HCT116 (cell line): ENCODE results near the gene TNRC18. TPM values are rescaled to one million over a fixed set of nuclear protein-coding genes. Genes with fewer than 3 reads are reported as not detected.

Experiments
- ATAC-seq: fragments of 200-7000 bp; cut with Tn5 transposase; 2 replicates; pipeline ENCODE4 v1.9.1; 2020; ENCODE audit warnings: mild to moderate bottlenecking, moderate library complexity
- BruUV-seq: library from RNA; stranded (reverse); fragments of 400-500 nt; replicated peaks from 2 replicates; lab custom pipeline; 2021; lab: Mats Ljungman, UMichigan
- CTCF ChIA-PET: fragments of 300-600 bp; sonication (Branson Sonifier 250); formaldehyde crosslinking; loops from one replicate; lab custom pipeline; 2021; ENCODE audit warnings: antibody characterized with exemption; lab: Charles Lee
- POLR2A ChIA-PET: fragments of 300-600, 350-600 bp; sonication (Branson Sonifier 250); formaldehyde crosslinking; loops from one replicate; lab custom pipeline; 2021; ENCODE audit warnings: antibody characterized with exemption; lab: Charles Lee
- RAD21 ChIA-PET, 2 experiments: fragments of 300-600 bp; sonication (Branson Sonifier 250); formaldehyde crosslinking; loops; one replicate each; lab custom pipeline; 2023; ENCODE audit warnings: low total read pairs in 2 of 2; ENCODE audit not compliant: uncharacterized antibody in 2 of 2, unreplicated experiment in 2 of 2, low non-redundant PET in 1 of 2; lab: Charles Lee
- DNase-seq: peaks from one replicate; pipeline ENCODE4 v3.0.0-alpha.2; 2010; ENCODE audit warnings: low read depth, low spot score
- H2AFZ ChIP-seq: fragments of 200-600 bp; shearing (Covaris generic), sonication (generic); 2 replicates; pipeline ENCODE4 v1.6.1; 2017; ENCODE audit warnings: low read depth, mixed run types, mixed read lengths, antibody characterized with exemption, low read length; ENCODE audit not compliant: poor library complexity, severe bottlenecking
- H3K27ac ChIP-seq: 2 replicates; pipeline ENCODE4 v1.5.1; 2012; ENCODE audit warnings: low read depth, low read length
- H3K27me3 ChIP-seq: fragments of 200-600 bp; sonication (generic); 2 replicates; pipeline ENCODE4 v1.6.1; 2016; ENCODE audit warnings: mixed run types, low read length, mixed read lengths; ENCODE audit not compliant: insufficient read depth
- H3K36me3 ChIP-seq, 2 experiments: fragments of 200-500 bp in 1 of 2; fragments of 200-600 bp in 1 of 2; sonication (Bioruptor generic) in 1 of 2; sonication (generic) in 1 of 2; 2 replicates each; pipeline versions ENCODE4 v1.5.1 to v1.6.1; 2014 to 2016; ENCODE audit warnings: low read length in 2 of 2, inconsistent platforms in 1 of 2, mixed read lengths in 1 of 2, mixed run types in 1 of 2; ENCODE audit not compliant: insufficient read depth in 2 of 2, control insufficient read depth in 1 of 2
- H3K4me1 ChIP-seq, 2 experiments: fragments of 200-600 bp in 1 of 2; sonication (generic) in 1 of 2; 2 replicates each; pipeline versions ENCODE4 v1.5.1 to v1.6.1; 2012 to 2017; ENCODE audit warnings: low read length in 2 of 2, inconsistent platforms in 1 of 2, mild to moderate bottlenecking in 1 of 2, mixed read lengths in 1 of 2, mixed run types in 1 of 2, moderate library complexity in 1 of 2; ENCODE audit not compliant: insufficient read depth in 2 of 2, control insufficient read depth in 1 of 2
- H3K4me2 ChIP-seq: fragments of 200-600 bp; sonication (generic); 2 replicates; pipeline ENCODE4 v1.6.1; 2017; ENCODE audit warnings: mixed run types, low read length, mixed read lengths
- H3K4me3 ChIP-seq, 2 experiments: fragments of 200-600 bp in 1 of 2; sonication (generic) in 1 of 2; replicated peaks in 1 of 2; 2 replicates each; pipeline ENCODE4 v1.5.1; 2011 to 2016; ENCODE audit warnings: low read length in 2 of 2, control low read depth in 1 of 2, low read depth in 1 of 2, mild to moderate bottlenecking in 1 of 2, mixed read lengths in 1 of 2, mixed run types in 1 of 2
- H3K79me2 ChIP-seq: fragments of 200-600 bp; sonication (generic); 2 replicates; pipeline ENCODE4 v1.6.1; 2017; ENCODE audit warnings: mild to moderate bottlenecking, mixed run types, low read length, moderate library complexity, mixed read lengths; ENCODE audit not compliant: insufficient read depth
- H3K9ac ChIP-seq: fragments of 200-600 bp; sonication (generic); 2 replicates; pipeline ENCODE4 v1.6.1; 2016; ENCODE audit warnings: low read length, mixed read lengths
- H3K9me2 ChIP-seq: fragments of 200-600 bp; sonication (generic), shearing (Covaris generic); 2 replicates; pipeline ENCODE4 v1.6.1; 2017; ENCODE audit warnings: mixed run types, mild to moderate bottlenecking, moderate library complexity; ENCODE audit not compliant: insufficient read depth
- H3K9me3 ChIP-seq, 2 experiments: fragments of 200-500 bp in 1 of 2; fragments of 200-600 bp in 1 of 2; sonication (Bioruptor generic) in 1 of 2; sonication (generic) in 1 of 2; 2 replicates each; pipeline ENCODE4 v1.6.1; 2014 to 2017; ENCODE audit warnings: low read length in 2 of 2, mixed read lengths in 2 of 2, inconsistent platforms in 1 of 2, low read depth in 1 of 2, mild to moderate bottlenecking in 1 of 2, mixed run types in 1 of 2, moderate library complexity in 1 of 2; ENCODE audit not compliant: control insufficient read depth in 1 of 2, insufficient read depth in 1 of 2
- H4K20me1 ChIP-seq: fragments of 200-600 bp; sonication (generic), shearing (Covaris generic); 2 replicates; pipeline ENCODE4 v1.6.1; 2017; ENCODE audit warnings: mixed run types, mild to moderate bottlenecking, moderate library complexity; ENCODE audit not compliant: insufficient read depth
- CBX3 ChIP-seq: IDR thresholded peaks from 2 replicates; pipeline ENCODE4 v1.6.1; 2012; ENCODE audit warnings: low read depth
- EGR1 ChIP-seq: IDR thresholded peaks from 2 replicates; pipeline ENCODE4 v1.6.1; 2012; ENCODE audit warnings: low read depth
- EZH2 ChIP-seq: fragments of 200-600 bp; sonication (generic); IDR thresholded peaks from 2 replicates; pipeline ENCODE4 v1.6.1; 2017; ENCODE audit warnings: antibody characterized with exemption, mixed run types
- EZH2phosphoT487 ChIP-seq: fragments of 200-600 bp; IDR thresholded peaks from 2 replicates; pipeline ENCODE4 v1.6.1; 2018; ENCODE audit warnings: antibody characterized with exemption, borderline replicate concordance
- FOSL1 ChIP-seq: IDR thresholded peaks from 2 replicates; pipeline ENCODE4 v1.6.1; 2012; ENCODE audit warnings: low read depth
- JUND ChIP-seq: IDR thresholded peaks from 2 replicates; pipeline ENCODE4 v1.6.1; 2012
- POLR2AphosphoS5 ChIP-seq: IDR thresholded peaks from 2 replicates; pipeline ENCODE4 v1.6.1; 2011; ENCODE audit warnings: mild to moderate bottlenecking, low read depth, low read length, moderate library complexity
- RAD21 ChIP-seq: IDR thresholded peaks from 2 replicates; pipeline ENCODE4 v1.6.1; 2012; ENCODE audit warnings: low read depth, mild to moderate bottlenecking
- SRF ChIP-seq: IDR thresholded peaks from 2 replicates; pipeline ENCODE4 v1.6.1; 2012; ENCODE audit warnings: low read depth
- TCF7L2 ChIP-seq: IDR thresholded peaks from 2 replicates; pipeline ENCODE4 v1.7.0; 2011; ENCODE audit warnings: borderline replicate concordance, inconsistent platforms; ENCODE audit not compliant: insufficient read depth, insufficient read length; ENCODE audit errors: extremely low read depth
- YY1 ChIP-seq: IDR thresholded peaks from 2 replicates; pipeline ENCODE4 v1.6.1; 2011; ENCODE audit warnings: low read length, low read depth, moderate library complexity, mild to moderate bottlenecking; ENCODE audit not compliant: insufficient replicate concordance; ENCODE audit errors: extremely low read depth
- ZFX ChIP-seq: fragments of 450-650 bp; IDR thresholded peaks from 2 replicates; pipeline ENCODE4 v1.6.1; 2017
- ZNF274 ChIP-seq: fragments of 200-500 bp; sonication (Bioruptor generic); IDR thresholded peaks from 2 replicates; pipeline ENCODE4 v1.6.1; 2014; ENCODE audit warnings: mild to moderate bottlenecking, low read depth, low read length, inconsistent platforms
- intact Hi-C: fragments of 100-400 bp; cut with micrococcal nuclease; formaldehyde crosslinking; loops from 2 replicates; pipeline ENCODE4 v1.10.0; 2022
- total RNA-seq: library from RNA; stranded (reverse); gene quantifications from one replicate; pipeline ENCODE4 v1.2.1, GENCODE V29; 2021; ENCODE audit not compliant: unreplicated experiment
- TF ChIP-seq, protein P1 (sequence below), 3 experiments: fragments of 200-600 bp in 1 of 3; sonication (generic) in 1 of 3; IDR thresholded peaks in 2 of 3; conservative IDR thresholded peaks in 1 of 3; 2 replicates each; pipeline ENCODE4 v1.5.1; 2012 to 2017; ENCODE audit warnings: low read depth in 2 of 3, low read length in 2 of 3, antibody characterized with exemption in 1 of 3, borderline replicate concordance in 1 of 3, control low read depth in 1 of 3, mild to moderate bottlenecking in 1 of 3, mixed read lengths in 1 of 3, mixed run types in 1 of 3, moderate library complexity in 1 of 3; ENCODE audit not compliant: insufficient read depth in 1 of 3
- TF ChIP-seq, protein P2 (sequence below): IDR thresholded peaks from 2 replicates; pipeline ENCODE4 v1.6.1; 2012; ENCODE audit warnings: low read depth
- TF ChIP-seq, protein P3 (sequence below): IDR thresholded peaks from 2 replicates; pipeline ENCODE4 v1.6.1; 2012
- TF ChIP-seq, protein P4 (sequence below): IDR thresholded peaks from 2 replicates; pipeline ENCODE4 v1.6.1; 2012
- TF ChIP-seq, protein P5 (sequence below): IDR thresholded peaks from 2 replicates; pipeline ENCODE4 v1.6.1; 2011; ENCODE audit warnings: mild to moderate bottlenecking, low read length, moderate library complexity; ENCODE audit not compliant: insufficient replicate concordance; ENCODE audit errors: extremely low read depth

Gene TNRC18
- total RNA-seq, 1 experiment from 2014 or later: 101 TPM

DNA sequence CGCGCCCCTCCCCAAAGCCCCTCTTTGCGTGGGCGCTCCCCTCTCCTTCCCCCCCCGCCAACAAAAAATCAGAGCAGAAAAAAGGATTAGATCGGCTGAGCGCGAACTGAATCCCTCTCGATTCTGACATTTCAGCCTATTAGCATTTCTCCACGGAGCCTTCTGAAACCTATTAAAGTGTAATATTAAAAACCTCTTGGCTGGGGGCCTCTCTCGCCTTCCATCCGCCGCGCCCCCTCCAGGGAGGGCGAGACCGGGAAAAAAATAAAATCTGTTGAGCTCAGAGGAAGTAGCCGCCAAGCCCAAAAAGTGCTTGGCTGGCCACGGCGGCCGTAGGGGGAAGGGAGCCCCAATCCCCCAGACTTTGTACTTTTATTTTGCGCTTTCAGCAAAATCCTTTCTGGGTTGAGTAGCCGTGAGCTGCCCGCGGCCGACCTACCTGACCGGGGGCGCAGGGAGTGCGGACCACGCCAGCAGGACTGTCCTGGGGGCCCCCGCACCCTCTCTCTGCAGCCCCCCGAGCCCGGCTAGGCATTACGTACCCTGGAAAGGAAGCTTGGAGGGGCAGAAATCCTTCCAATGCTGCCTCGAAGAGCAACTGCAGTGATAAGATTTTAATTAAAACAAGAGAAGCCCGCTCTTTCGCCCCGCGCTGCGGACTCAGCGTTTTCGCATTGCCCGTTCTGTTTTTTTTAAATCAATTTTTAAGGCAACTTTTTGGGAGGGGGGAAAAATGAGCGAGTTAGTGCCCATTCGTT lies 1.3 kb upstream of the TNRC18 start:
- BruUV-seq: no TSS peak
- Histone ChIP-seq H3K4me3 (peak overlapping the region; percentile 81 to 87), H3K36me3 (no peaks in the 10 kb centered on the region), H4K20me1 (no peaks in the 10 kb centered on the region), H3K27me3 (no peaks in the 10 kb centered on the region), H3K9me3 (no peaks in the 10 kb centered on the region), H3K79me2 (peaks cover 84% of the 10 kb centered on the region), H2AFZ (no peak overlapping the region), H3K27ac (peak overlapping the region; percentile 98), H3K4me2 (peak overlapping the region; percentile 98), H3K9ac (peak overlapping the region; percentile 98), H3K9me2 (no peaks in the 10 kb centered on the region), H3K4me1 (peaks cover 5 to 41% of the 10 kb centered on the region in 2 experiments)
- POLR2A ChIA-PET: interaction anchor here (0.7 to 2.1 kb wide), 5 partner anchors 8 to 200 kb away, joined by 3 to 6 read pairs (median 5); no protein-coding TSS in a partner anchor
- no peak for DNase-seq
- intact Hi-C loops: loop anchor here (2.0 kb wide), 1 partner anchor 58 kb away; no protein-coding TSS in a partner anchor
- no peak for ATAC-seq
- RAD21 ChIA-PET: interaction anchor here in 1 of 2 experiments (0.7 kb wide), 1 partner anchor 398 kb away, joined by 3 read pairs; no protein-coding TSS in a partner anchor
- CTCF ChIA-PET: interaction anchor here (1.0 to 1.5 kb wide), 3 partner anchors 59 to 185 kb away, joined by 3 to 5 read pairs (median 4); no protein-coding TSS in a partner anchor
- TF ChIP-seq, protein P1, sequence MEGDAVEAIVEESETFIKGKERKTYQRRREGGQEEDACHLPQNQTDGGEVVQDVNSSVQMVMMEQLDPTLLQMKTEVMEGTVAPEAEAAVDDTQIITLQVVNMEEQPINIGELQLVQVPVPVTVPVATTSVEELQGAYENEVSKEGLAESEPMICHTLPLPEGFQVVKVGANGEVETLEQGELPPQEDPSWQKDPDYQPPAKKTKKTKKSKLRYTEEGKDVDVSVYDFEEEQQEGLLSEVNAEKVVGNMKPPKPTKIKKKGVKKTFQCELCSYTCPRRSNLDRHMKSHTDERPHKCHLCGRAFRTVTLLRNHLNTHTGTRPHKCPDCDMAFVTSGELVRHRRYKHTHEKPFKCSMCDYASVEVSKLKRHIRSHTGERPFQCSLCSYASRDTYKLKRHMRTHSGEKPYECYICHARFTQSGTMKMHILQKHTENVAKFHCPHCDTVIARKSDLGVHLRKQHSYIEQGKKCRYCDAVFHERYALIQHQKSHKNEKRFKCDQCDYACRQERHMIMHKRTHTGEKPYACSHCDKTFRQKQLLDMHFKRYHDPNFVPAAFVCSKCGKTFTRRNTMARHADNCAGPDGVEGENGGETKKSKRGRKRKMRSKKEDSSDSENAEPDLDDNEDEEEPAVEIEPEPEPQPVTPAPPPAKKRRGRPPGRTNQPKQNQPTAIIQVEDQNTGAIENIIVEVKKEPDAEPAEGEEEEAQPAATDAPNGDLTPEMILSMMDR (IDR thresholded peaks at IDR 0.05 in 2 of 3, conservative IDR thresholded peaks at IDR 0.05 in 1 of 3; ENCODE audit: borderline replicate concordance in 1 of 3, insufficient read depth in 1 of 3, low read depth in 2 of 3, low read length in 2 of 3): no peak
- no peak for TF ChIP-seq YY1
- TF ChIP-seq EGR1: no peak
- TF ChIP-seq TCF7L2: no peak
- TF ChIP-seq, protein P2, sequence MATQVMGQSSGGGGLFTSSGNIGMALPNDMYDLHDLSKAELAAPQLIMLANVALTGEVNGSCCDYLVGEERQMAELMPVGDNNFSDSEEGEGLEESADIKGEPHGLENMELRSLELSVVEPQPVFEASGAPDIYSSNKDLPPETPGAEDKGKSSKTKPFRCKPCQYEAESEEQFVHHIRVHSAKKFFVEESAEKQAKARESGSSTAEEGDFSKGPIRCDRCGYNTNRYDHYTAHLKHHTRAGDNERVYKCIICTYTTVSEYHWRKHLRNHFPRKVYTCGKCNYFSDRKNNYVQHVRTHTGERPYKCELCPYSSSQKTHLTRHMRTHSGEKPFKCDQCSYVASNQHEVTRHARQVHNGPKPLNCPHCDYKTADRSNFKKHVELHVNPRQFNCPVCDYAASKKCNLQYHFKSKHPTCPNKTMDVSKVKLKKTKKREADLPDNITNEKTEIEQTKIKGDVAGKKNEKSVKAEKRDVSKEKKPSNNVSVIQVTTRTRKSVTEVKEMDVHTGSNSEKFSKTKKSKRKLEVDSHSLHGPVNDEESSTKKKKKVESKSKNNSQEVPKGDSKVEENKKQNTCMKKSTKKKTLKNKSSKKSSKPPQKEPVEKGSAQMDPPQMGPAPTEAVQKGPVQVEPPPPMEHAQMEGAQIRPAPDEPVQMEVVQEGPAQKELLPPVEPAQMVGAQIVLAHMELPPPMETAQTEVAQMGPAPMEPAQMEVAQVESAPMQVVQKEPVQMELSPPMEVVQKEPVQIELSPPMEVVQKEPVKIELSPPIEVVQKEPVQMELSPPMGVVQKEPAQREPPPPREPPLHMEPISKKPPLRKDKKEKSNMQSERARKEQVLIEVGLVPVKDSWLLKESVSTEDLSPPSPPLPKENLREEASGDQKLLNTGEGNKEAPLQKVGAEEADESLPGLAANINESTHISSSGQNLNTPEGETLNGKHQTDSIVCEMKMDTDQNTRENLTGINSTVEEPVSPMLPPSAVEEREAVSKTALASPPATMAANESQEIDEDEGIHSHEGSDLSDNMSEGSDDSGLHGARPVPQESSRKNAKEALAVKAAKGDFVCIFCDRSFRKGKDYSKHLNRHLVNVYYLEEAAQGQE: no peak
- TF ChIP-seq FOSL1: no peak
- no peak for TF ChIP-seq POLR2AphosphoS5
- TF ChIP-seq ZNF274: no peak
- TF ChIP-seq, protein P3, sequence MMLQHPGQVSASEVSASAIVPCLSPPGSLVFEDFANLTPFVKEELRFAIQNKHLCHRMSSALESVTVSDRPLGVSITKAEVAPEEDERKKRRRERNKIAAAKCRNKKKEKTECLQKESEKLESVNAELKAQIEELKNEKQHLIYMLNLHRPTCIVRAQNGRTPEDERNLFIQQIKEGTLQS: no peak
- TF ChIP-seq EZH2: no peak
- TF ChIP-seq RAD21: no peak
- TF ChIP-seq SRF: no peak
- TF ChIP-seq, protein P4, sequence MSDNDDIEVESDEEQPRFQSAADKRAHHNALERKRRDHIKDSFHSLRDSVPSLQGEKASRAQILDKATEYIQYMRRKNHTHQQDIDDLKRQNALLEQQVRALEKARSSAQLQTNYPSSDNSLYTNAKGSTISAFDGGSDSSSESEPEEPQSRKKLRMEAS: no peak
- TF ChIP-seq CBX3: no peak
- TF ChIP-seq EZH2phosphoT487: no peak
- TF ChIP-seq, protein P5, sequence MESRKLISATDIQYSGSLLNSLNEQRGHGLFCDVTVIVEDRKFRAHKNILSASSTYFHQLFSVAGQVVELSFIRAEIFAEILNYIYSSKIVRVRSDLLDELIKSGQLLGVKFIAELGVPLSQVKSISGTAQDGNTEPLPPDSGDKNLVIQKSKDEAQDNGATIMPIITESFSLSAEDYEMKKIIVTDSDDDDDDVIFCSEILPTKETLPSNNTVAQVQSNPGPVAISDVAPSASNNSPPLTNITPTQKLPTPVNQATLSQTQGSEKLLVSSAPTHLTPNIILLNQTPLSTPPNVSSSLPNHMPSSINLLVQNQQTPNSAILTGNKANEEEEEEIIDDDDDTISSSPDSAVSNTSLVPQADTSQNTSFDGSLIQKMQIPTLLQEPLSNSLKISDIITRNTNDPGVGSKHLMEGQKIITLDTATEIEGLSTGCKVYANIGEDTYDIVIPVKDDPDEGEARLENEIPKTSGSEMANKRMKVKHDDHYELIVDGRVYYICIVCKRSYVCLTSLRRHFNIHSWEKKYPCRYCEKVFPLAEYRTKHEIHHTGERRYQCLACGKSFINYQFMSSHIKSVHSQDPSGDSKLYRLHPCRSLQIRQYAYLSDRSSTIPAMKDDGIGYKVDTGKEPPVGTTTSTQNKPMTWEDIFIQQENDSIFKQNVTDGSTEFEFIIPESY: no peak
- no peak; the same call in 1 of the 2 replicates for TF ChIP-seq ZFX
- no peak for TF ChIP-seq JUND
